ENCODE data around the gene XPO4.
"Not testable (repeated sequence)": the region's sequence is repeated elsewhere in the genome, so short reads cannot be mapped to it uniquely, and the experiment has no call there.

The XPO4 gene

GRCh38 chr13:20779405-20779804 is 123.1 kb downstream of the XPO4 start:
- DNase-seq, result no peak

GRCh38 chr13:20778311-20778710 is 124.2 kb downstream of the XPO4 start:
- DNase-seq, result no peak

DNA sequence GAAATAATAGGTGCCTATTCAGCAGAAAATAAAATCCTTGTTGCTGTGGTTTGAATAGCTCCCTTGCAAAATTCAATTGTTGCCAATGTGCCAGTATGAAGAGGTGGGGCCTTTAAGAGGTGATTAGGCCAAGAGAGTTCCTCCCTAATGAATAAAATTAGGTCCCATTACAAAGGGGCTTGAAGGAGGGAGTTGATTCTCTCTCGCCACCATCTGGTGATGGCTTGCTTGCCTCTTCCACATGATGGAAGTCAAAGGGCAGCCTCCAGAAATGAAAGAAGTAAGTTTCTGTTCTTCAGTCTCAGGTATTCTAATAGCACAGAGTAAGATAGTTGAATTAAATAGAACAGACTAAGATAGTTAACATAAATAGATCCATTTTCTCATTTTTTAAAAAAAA is 125.8 kb downstream of the XPO4 start:
- no peak for DNase-seq

- no peak for DNase-seq
Observed at GRCh38 chr13:20775961-20776360, 126.6 kb downstream of the XPO4 start.

GRCh38 chr13:20774746-20775145 is 127.8 kb downstream of the XPO4 start:
- DNase-seq, result no peak

DNA sequence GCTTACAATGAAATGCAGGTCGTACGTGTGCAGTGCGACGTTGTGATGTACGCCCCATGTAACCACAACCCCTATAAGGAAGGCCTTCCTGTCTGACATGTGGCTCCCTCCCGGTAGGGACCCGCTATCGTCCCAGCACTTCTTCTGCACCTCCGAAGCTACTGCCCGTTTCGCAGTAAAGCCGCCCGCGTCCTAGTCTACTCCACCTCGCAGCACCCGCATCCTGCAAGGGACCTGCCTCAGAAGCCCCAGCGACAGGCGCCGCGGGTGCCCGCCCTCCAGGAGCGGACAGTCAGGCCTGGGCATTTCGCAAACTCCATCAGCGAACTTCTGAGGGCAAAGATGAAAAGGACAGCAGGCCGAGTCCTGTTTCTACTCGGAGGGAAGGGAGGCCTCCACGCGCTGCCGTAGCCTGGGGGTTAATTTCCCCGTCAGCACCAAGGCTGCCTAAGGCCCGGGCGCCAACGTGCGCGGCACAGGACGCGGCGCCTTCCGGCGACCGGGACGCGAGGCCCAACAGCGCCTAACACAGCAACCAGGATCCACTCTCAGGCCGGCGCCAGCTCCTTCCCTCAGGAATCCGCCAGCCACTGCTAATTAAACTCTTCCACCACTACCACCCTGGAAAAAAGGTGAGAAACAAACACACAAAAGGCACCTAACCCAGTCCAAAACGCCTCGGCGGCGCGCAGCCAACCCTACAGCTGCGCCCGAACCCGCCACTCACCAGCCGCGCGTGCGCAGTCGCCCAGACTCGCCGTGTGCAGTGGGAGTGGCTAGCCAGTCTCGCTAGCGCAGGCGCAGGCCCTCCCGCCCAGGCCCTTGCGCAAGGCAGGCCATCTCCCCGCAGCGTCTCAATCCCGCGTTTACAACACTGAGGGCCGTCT is 129.1 kb downstream of the XPO4 start, which contains the start of gene EEF1AKMT1:
EEF1AKMT1 (minus strand) TSS at position 768 of the 887 bp plus-strand sequence. CDS start 16,363 bp downstream, outside the sequence.
- peak; percentile 97 for DNase-seq

GRCh38 chr13:20772401-20773131 is 130.0 kb downstream of the XPO4 start:
- DNase-seq, result no peak

DNA sequence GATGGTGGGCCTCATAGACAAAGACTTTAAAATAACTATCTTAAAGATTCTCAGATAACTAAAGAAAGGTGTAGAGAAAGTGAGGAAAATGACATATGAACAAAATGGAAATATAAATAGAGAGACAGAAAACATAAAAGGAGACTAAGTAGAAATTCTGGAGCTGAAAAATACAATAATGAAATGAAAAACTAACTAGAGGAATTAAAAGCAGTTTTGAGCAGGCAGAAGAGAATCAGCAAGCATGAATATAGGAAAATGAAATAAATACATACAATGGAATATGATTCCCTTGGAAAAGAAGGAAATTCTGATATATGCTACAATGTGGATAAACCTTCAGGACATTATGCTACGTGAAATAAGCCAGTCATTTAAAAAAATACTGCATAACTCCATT is 132.7 kb downstream of the XPO4 start:
- DNase-seq, result no peak

GRCh38 chr13:20769091-20769490 is 133.5 kb downstream of the XPO4 start:
- no peak for DNase-seq

DNA sequence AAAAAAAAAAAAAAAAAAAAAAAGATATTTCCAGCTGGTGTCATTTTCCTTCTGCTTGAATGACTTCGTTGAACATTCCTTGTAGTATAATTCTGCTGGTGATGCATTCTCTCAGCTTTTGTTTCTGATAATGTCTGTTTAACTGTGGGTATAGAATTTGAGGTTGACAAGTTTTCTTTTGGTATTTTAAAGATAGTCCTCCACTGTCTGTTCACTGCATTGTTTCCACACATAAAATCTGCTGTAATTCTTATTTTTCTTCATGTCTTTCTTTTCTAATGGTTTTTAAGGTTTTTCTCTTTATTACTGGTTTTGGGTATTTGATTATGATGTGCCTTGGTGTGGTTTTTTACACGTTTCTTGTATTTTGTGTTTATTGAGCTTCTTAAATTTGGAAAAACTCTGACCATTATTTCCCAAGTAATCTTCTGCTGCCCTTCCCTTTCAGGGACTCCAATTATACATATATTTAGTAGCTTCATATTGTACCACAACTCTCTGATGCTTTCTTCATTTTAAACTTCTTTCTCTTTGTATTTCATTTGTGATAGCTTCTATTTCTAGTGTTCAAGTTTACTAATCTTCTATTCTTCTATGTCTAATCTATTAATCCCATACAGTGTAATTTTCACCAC is 135.1 kb downstream of the XPO4 start:
- no peak for DNase-seq

GRCh38 chr13:20760872-20761271 is 141.7 kb downstream of the XPO4 start:
- no peak for DNase-seq

- DNase-seq, result no peak
Observed at GRCh38 chr13:20754009-20754408, 148.5 kb downstream of the XPO4 start.

GRCh38 chr13:20749377-20749776 is 153.2 kb downstream of the XPO4 start:
- DNase-seq, result no peak

GRCh38 chr13:20743830-20744404 is 158.6 kb downstream of the XPO4 start:
- not testable (repeated sequence) for DNase-seq

DNA sequence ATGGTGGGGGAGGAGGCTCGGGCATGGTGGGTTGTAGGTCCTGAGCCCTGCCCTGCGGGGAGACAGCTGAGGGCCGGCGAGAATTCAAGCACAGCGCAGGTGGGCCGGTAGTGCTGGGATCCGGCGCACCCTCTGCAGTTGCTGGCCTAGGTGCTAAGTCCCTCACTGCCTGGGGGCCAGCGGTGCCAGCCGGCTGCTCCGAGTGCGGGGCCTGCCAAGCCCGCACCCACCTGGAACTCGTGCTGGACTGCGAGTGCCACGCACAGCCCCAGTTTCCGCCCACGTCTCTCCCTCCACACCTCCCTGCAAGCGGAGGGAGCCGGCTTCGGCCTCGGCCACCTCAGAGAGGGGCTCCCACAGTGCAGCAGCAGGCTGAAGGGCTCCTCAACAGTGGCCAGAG is 162.5 kb downstream of the XPO4 start:
- no peak for DNase-seq

GRCh38 chr13:20738616-20739015 is 163.9 kb downstream of the XPO4 start:
- DNase-seq, result no peak

DNA sequence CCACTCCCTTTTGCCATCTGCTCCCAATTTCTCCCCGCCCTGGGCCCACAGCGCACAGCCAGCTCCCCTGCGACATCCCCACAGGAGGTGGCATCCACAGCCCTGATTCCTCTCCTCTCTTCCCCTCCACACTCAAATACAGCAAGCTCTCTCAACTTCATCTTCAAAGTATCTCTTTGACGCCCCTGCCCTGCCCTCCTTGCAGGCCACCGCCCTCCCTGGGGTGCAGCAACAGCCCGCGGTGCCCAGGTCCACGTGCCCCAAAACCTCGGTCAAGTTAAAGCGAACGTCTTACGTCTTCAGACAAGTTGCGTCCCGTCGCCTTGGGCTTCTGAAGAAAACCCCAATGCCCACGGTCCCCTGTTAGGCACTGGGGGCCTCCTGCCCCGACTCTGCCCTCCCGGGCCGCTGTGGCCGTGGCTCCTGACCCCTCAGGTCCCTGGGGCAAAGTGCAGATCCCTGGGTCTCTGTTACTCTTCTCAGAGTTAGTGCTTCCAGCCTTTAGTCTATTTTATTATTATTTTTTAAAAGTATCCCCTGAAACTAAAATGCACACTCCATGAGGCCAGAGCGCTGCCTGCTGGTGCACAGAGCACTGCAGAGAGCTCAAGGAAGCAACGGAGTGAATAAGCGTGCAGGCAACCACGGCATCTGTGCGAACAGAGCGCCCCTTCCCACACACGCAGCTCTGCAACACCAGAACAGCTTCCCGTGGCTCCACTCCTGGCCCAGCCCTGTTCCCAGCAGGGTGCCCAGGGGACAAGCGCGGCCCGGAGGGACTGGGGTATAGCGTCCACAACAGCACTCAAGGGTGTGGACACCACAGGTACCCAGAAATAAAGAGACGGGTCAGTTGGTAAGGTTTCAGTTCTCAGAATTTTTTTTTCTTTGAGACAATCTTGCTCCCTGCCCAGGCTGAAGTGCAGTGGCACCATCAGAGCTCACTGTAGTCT is 172.6 kb downstream of the XPO4 start:
- no peak for DNase-seq

GRCh38 chr13:20728579-20729311 is 173.8 kb downstream of the XPO4 start:
- no peak for DNase-seq

DNA sequence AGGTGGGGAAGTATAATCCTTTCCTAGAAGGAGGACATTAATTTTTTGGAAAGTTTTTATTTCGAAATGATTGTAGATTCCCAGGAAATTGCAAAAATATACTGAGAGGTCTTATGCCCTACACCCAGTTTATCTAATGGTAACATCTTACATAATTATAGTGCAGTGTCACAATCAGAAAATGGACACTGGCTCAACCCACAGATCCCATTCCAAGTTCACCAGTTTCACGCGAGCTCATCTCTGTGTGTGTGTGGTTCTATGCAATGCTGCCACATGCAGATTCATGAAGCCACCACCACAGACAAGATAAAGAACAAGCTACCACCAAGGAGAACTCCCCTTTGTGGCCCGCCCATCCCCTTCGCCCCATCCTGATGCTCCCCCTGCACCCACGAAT is 174.7 kb downstream of the XPO4 start:
- DNase-seq, result no peak

Data from activated effector memory CD4-positive, alpha-beta T cell treated with anti-CD3 and anti-CD28 coated beads, Interleukin-2, amount 50 U/mL, for 16 hours (primary cell).